GM19238 (cell line): ENCODE data around the gene HDAC1.

Experiments
- DNase-seq: peaks from one replicate; pipeline ENCODE4 v3.0.0; 2011; ENCODE audit warnings: low spot score; ENCODE audit not compliant: insufficient read length

The HDAC1 gene

DNA sequence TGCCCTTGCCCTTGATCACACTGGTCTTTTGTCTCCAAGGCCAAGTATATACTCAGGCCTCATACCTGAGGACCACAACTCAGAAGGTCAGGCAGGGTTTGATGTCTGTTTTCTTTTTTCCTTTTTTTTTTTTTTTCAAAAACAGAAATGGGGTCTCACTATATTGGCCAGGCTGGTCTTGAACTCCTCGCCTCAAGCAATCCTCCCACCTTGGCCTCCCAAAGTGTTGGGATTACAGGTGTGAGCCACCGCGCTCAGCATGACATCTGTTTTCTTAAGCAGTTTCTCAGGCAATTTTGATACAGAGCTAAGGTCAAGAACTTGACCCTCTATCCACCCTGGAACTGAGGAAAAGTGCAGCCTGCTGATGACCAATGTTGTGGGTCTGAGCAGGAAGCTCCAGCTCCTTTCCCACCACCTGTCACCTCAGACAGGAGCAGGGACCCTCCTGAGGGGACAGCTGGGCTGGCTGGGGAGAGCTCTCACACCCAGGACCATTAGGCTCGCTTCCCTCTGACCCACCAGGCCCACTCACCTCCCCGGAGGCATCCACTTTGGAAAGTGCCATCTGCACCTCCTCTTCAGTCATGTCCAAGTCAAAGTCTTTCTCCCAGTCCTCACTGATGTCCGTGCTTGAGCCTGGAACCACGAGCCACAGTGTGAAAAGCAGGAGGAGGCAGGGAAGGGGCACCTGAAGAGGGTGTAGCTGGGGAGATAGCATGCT, 76.2 kb downstream of the HDAC1 start:
- no peak for DNase-seq

DNA sequence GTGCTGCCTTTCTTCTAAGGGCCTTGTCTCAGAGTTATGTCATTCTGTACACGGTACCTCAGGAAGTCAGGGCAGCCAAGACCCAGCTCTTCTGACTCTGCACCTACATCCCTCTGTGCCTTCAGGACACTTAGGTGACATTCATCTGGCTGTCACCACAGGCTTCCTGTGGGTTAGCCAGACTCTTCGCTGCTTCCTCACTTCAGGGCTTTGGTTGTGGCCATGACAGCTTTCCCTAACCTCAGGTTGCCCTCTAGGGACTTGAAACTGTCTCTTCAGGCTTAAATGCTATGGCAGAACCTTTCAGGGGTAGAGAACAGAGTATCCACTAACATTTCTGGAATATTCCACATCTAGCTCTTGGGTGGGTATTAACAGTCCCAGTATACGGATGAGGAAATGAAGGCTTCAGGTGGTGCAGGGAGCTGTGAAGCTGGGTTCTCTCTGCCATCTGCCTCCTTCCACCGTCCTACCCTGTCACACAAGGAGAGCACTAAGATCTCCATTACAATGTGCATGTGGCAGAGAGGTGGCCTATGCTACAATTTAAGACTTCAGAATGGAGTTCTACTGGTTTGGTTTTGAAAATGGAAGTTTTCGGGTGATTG, 80.4 kb downstream of the HDAC1 start:
- DNase-seq = peak; percentile 43

DNA sequence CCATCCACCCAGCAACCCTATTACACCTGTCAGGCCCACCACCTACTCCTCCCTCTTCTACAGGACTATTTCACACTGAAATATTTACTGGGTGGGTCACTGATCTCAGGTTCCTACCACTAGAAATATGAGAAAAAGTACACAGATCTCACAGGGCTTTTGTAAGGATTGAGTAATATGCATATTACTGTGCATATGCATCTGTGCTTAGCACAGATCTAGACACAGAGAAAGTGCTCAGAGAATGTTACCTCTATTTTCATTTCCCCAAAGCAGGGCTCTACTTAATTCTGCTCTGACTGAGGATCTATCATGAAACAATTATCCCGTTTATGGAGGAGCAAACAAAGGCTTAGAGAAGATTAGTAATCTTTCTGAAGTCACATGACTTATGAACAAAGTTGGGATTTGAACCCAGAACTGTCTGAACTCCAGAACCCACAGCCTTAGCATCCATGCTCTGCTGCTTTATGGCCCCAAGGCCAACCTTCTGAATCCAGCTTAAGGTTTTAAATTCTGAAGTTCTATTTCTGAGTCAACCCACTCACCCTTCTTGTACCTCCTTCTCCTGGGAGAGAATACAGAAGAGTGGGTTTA, 82.2 kb downstream of the HDAC1 start:
- no peak for DNase-seq

DNA sequence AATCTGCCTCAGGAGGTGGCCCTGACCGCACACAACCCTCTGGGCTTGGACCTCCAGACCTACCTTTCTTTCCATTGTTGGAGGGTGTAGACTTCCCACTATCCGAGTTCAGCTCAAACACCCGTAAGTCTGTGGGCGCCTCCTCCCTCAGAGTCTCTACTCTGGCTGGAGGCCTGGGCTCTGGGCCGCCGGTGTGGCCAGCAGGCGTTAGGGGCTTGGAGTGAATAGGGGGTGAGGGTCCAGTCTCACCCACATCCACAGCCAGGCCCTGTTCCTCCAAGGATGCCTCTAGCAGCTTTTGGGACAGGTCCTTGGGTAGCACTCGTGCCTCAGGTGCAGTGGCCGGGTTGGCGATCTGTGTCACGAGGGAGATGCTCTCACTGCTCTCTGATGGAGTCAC, 84.3 kb downstream of the HDAC1 start:
- DNase-seq = no peak

DNA sequence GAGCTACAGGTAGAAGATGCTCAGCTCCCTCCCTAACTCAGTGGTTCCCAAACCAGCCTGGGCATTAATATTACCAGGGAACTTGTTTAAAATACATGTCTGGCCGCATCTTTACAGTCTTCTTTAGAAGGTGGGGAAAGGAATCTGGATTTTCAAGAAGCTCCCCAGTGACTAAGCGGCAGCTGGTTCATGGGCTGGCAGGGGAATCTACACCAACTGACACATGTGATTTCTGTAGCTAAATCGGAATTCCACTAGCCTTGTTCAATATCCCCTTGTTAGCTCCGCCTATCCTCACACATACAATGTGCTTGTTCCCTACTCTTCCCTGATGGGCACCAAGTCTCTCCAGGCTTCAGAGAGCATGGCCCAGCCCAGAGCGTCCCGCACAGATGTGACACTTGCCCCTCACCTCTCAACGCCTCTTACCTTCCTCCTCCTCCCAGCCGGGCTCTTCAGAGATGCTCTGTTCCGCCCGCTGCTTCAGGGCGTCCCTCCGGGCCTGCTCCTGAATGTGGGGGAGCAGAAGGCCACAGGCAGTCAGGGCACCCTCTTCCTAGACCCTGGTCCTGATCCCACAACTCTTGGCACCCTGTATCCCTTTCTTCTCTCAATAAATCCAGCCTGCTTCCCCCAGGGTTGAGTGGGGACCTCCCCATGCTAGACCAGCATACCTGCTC, 85.8 kb downstream of the HDAC1 start:
- DNase-seq = no peak

DNA sequence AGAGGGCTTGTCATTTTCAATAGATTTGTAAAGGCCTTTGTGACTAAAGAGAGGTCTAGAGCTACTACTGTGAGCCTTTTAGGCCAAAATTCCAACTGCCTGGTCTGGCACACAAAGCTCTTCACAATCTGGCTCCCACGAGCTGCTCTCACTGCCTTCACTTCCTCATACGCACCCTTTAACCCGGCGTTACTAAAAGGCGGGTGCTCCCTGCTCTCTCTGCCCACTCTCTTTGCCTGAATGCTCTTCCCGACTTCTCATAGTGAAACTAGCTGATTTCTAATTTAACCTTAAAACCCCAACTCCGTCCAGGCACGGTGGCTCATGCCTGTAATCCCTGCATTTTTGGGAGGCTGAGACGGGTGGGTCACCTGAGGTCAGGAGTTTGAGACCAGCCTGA, 88.2 kb downstream of the HDAC1 start:
- no peak for DNase-seq
